Measurements from ENCODE around the gene APOC3.

APOC3 gene

GRCh38 chr11:116868066-116868465 lies 38.4 kb downstream of the APOC3 start:
- TF ChIP-seq CTCF (IDR thresholded peaks at IDR 0.05; ENCODE audit: low read depth, low read length, missing control alignments) = no peak
- no peak for DNase-seq (ENCODE audit: extremely low read depth, low read depth)
- H3K4me3 ChIP-seq (replicated peaks; ENCODE audit: low read depth, low read length) = no peak overlapping the region

- DNase-seq (ENCODE audit: extremely low read depth, low read depth) = no peak
- H3K4me3 ChIP-seq (replicated peaks; ENCODE audit: low read depth, low read length) = no peak overlapping the region
- no peak for TF ChIP-seq CTCF (IDR thresholded peaks at IDR 0.05; ENCODE audit: low read depth, low read length, missing control alignments)
Measured at GRCh38 chr11:116869610-116870009, 39.9 kb downstream of the APOC3 start.

- no peak overlapping the region for H3K4me3 ChIP-seq (replicated peaks; ENCODE audit: low read depth, low read length)
- no peak for TF ChIP-seq CTCF (IDR thresholded peaks at IDR 0.05; ENCODE audit: low read depth, low read length, missing control alignments)
- DNase-seq (ENCODE audit: extremely low read depth, low read depth) = no peak
Measured at GRCh38 chr11:116870054-116870453, 40.3 kb downstream of the APOC3 start.

GRCh38 chr11:116871248-116871647 lies 41.5 kb downstream of the APOC3 start:
- no peak overlapping the region for H3K4me3 ChIP-seq (replicated peaks; ENCODE audit: low read depth, low read length)
- DNase-seq (ENCODE audit: extremely low read depth, low read depth) = peak; percentile 53

GRCh38 chr11:116873381-116873780 lies 43.7 kb downstream of the APOC3 start:
- H3K4me3 ChIP-seq (replicated peaks; ENCODE audit: low read depth, low read length) = no peak overlapping the region
- no peak for DNase-seq (ENCODE audit: extremely low read depth, low read depth)
- no peak for TF ChIP-seq CTCF (IDR thresholded peaks at IDR 0.05; ENCODE audit: low read depth, low read length, missing control alignments)

More at GRCh38 chr11:116871248-116871647, 41.5 kb downstream of the APOC3 start:
- no peak for TF ChIP-seq CTCF (IDR thresholded peaks at IDR 0.05; ENCODE audit: low read depth, low read length, missing control alignments)

- no peak overlapping the region for H3K4me3 ChIP-seq (replicated peaks; ENCODE audit: low read depth, low read length)
- no peak for TF ChIP-seq CTCF (IDR thresholded peaks at IDR 0.05; ENCODE audit: low read depth, low read length, missing control alignments)
- DNase-seq (ENCODE audit: extremely low read depth, low read depth) = no peak
Measured at GRCh38 chr11:116874251-116874650, 44.5 kb downstream of the APOC3 start.

- no peak for DNase-seq (ENCODE audit: extremely low read depth, low read depth)
- H3K4me3 ChIP-seq (replicated peaks; ENCODE audit: low read depth, low read length) = no peak overlapping the region
- TF ChIP-seq CTCF (IDR thresholded peaks at IDR 0.05; ENCODE audit: low read depth, low read length, missing control alignments) = no peak
Measured at GRCh38 chr11:116875194-116875593, 45.5 kb downstream of the APOC3 start.
